Midbrain (tissue), 1 donor: Measurements from ENCODE around the gene CCDC74B.
"Not testable (repeated sequence)": the region's sequence is repeated elsewhere in the genome, so short reads cannot be mapped to it uniquely, and the experiment has no call there.

Source experiments
- DNase-seq: peaks from one replicate; lab custom pipeline; 2025; lab: John Stamatoyannopoulos, UW

Gene CCDC74B

GRCh38 chr2:130145006-130145414 lies at the start of gene CCDC74B:
Gene CCDC74B, minus strand, starts transcription at chr2:130145112. Its CDS starts 116 bp downstream, at chr2:130144996.
- peak; percentile 28 for DNase-seq

- not testable (repeated sequence) for DNase-seq
These were observed 48.9 kb upstream of the CCDC74B start for GRCh38 chr2:130193824-130194223.

- not testable (repeated sequence) for DNase-seq
These were observed 47.5 kb upstream of the CCDC74B start for GRCh38 chr2:130192451-130192850.

- DNase-seq, result not testable (repeated sequence)
These were observed 46.4 kb upstream of the CCDC74B start for GRCh38 chr2:130191319-130191718.

- no peak for DNase-seq
These were observed 45.3 kb upstream of the CCDC74B start for GRCh38 chr2:130190237-130190636.

GRCh38 chr2:130188958-130189357 lies 44.0 kb upstream of the CCDC74B start:
- DNase-seq, result not testable (repeated sequence)

GRCh38 chr2:130187859-130188792 lies 43.2 kb upstream of the CCDC74B start:
- DNase-seq, result not testable (repeated sequence)

GRCh38 chr2:130187268-130187667 lies 42.4 kb upstream of the CCDC74B start:
- DNase-seq, result no peak

GRCh38 chr2:130186391-130186790 lies 41.5 kb upstream of the CCDC74B start:
- no peak for DNase-seq

- no peak for DNase-seq
These were observed 41.0 kb upstream of the CCDC74B start for GRCh38 chr2:130185896-130186295.

- DNase-seq, result no peak
These were observed 40.5 kb upstream of the CCDC74B start for GRCh38 chr2:130185436-130185835.

- peak; percentile 39 for DNase-seq
These were observed 38.8 kb upstream of the CCDC74B start for GRCh38 chr2:130183512-130184373.

GRCh38 chr2:130182826-130183511 lies 38.1 kb upstream of the CCDC74B start:
- not testable (repeated sequence) for DNase-seq

GRCh38 chr2:130181880-130182682 lies 37.2 kb upstream of the CCDC74B start, which contains the start of gene MZT2B:
Gene MZT2B, plus strand, starts transcription at chr2:130182262. Its CDS starts 21 bp downstream, at chr2:130182283.
- peak; percentile 85 for DNase-seq

- DNase-seq, result peak; percentile 96
These were observed 36.5 kb upstream of the CCDC74B start, which contains the start of gene SMPD4 for GRCh38 chr2:130181325-130181879. Gene SMPD4, minus strand, starts transcription at chr2:130181602. Its CDS starts 5,010 bp downstream, at chr2:130176592.

GRCh38 chr2:130180404-130181324 lies 35.8 kb upstream of the CCDC74B start:
- DNase-seq, result not testable (repeated sequence)

GRCh38 chr2:130174866-130175265 lies 30.0 kb upstream of the CCDC74B start:
- not testable (repeated sequence) for DNase-seq

- no peak for DNase-seq
These were observed 25.0 kb upstream of the CCDC74B start for GRCh38 chr2:130169896-130170295.

- DNase-seq, result not testable (repeated sequence)
These were observed 24.3 kb upstream of the CCDC74B start for GRCh38 chr2:130169163-130169562.
